GM23248 (cell line): ENCODE data around the gene TNS3. TPM values are rescaled to one million over a fixed set of nuclear protein-coding genes. Genes with fewer than 3 reads are reported as not detected.

Experiments
- DNase-seq: peaks from one replicate; pipeline ENCODE4 v3.0.0-alpha.2; 2015
- H2AFZ ChIP-seq: fragments of 200-600 bp; sonication (generic); 2 replicates; pipeline ENCODE4 v1.6.1; 2016; ENCODE audit warnings: antibody characterized with exemption
- H3F3A ChIP-seq: fragments of 200-600 bp; sonication (generic); 2 replicates; pipeline ENCODE4 v1.6.1; 2016; ENCODE audit warnings: mild to moderate bottlenecking, antibody characterized with exemption, mixed run types; ENCODE audit not compliant: insufficient read depth
- H3K27ac ChIP-seq: fragments of 200-600 bp; sonication (generic); 2 replicates; pipeline ENCODE4 v1.5.1; 2016; ENCODE audit warnings: mild to moderate bottlenecking
- H3K27me3 ChIP-seq: fragments of 200-600 bp; sonication (generic); replicated peaks from 2 replicates; pipeline ENCODE4 v1.6.1; 2016; ENCODE audit warnings: mild to moderate bottlenecking; ENCODE audit not compliant: insufficient read depth
- H3K36me3 ChIP-seq: fragments of 200-600 bp; sonication (generic); 2 replicates; pipeline ENCODE4 v1.6.1; 2016; ENCODE audit warnings: low read depth, mild to moderate bottlenecking
- H3K4me1 ChIP-seq: fragments of 200-600 bp; sonication (generic); 2 replicates; pipeline ENCODE4 v1.6.1; 2016; ENCODE audit warnings: mild to moderate bottlenecking; ENCODE audit not compliant: insufficient read depth
- H3K4me2 ChIP-seq: fragments of 200-600 bp; sonication (generic); one replicate; pipeline ENCODE4 v1.6.1; 2016; ENCODE audit warnings: mild to moderate bottlenecking; ENCODE audit not compliant: unreplicated experiment
- H3K4me3 ChIP-seq: fragments of 200-600 bp; sonication (generic); 2 replicates; pipeline ENCODE4 v1.5.1; 2016; ENCODE audit warnings: mild to moderate bottlenecking
- H3K79me2 ChIP-seq: fragments of 200-600 bp; sonication (generic); 2 replicates; pipeline ENCODE4 v1.6.1; 2016; ENCODE audit warnings: mild to moderate bottlenecking; ENCODE audit not compliant: insufficient read depth
- H3K9ac ChIP-seq: fragments of 200-600 bp; sonication (generic); 2 replicates; pipeline ENCODE4 v1.6.1; 2016; ENCODE audit warnings: mild to moderate bottlenecking
- H3K9me2 ChIP-seq: fragments of 200-600 bp; sonication (generic); 2 replicates; pipeline ENCODE4 v1.6.1; 2016; ENCODE audit warnings: mixed run types, mild to moderate bottlenecking, moderate library complexity; ENCODE audit not compliant: insufficient read depth
- H3K9me3 ChIP-seq: fragments of 200-600 bp; sonication (generic); one replicate; pipeline ENCODE4 v1.6.1; 2017; ENCODE audit warnings: low read depth
- H4K20me1 ChIP-seq: fragments of 200-600 bp; sonication (generic); 2 replicates; pipeline ENCODE4 v1.6.0; 2016; ENCODE audit not compliant: insufficient read depth
- EZH2 ChIP-seq: fragments of 200-600 bp; sonication (generic); IDR thresholded peaks from 2 replicates; pipeline ENCODE4 v1.6.1; 2018; ENCODE audit warnings: antibody characterized with exemption, mild to moderate bottlenecking; ENCODE audit not compliant: insufficient read depth, poor library complexity, severe bottlenecking
- EZH2phosphoT487 ChIP-seq: fragments of 200-600 bp; sonication (generic); IDR thresholded peaks from 2 replicates; pipeline ENCODE4 v1.6.1; 2018; ENCODE audit warnings: antibody characterized with exemption, moderate library complexity, mild to moderate bottlenecking, low read depth; ENCODE audit not compliant: insufficient read depth
- WGBS, 2 experiments: methylation state at CpG; one replicate each; pipeline ENCODE4 v1.1.6; 2015 to 2017; ENCODE audit warnings: low lambda C conversion rate in 2 of 2, low coverage in 1 of 2; ENCODE audit errors: missing lambda C conversion rate in 2 of 2; 5-methylcytosine and 5-hydroxymethylcytosine counted together
- in situ Hi-C: fragments of 300-500 bp; cut with MboI; formaldehyde crosslinking; loops from 2 replicates; pipeline ENCODE4 v1.15.0; 2020
- polyA plus RNA-seq: library from polyadenylated mRNA; unstranded; fragments of >200 nt; fragmentation: Nextera tagmentation; extraction: Ambion mirVana; gene quantifications from 2 replicates; pipeline ENCODE4 v1.2.1, GENCODE V29; 2016
- total RNA-seq: library from RNA; depleted of rRNA; stranded (reverse); fragments of >200 nt; shearing (Covaris generic); gene quantifications from 2 replicates; pipeline ENCODE4 v1.2.3, GENCODE V29; 2014

Gene TNS3
- total and polyA plus RNA-seq, 2 experiments from 2014 or later = 18.6 to 47.0 TPM

- DNase-seq = peak; percentile 21
- 71 to 72% methylated on average over 3 of the region's 3 CpGs for WGBS, 2 experiments
- Histone ChIP-seq H2AFZ (no peak overlapping the region), H3K9ac (no peak overlapping the region), H4K20me1 (no peaks in the 10 kb centered on the region), H3K4me3 (no peak overlapping the region), H3K79me2 (no peaks in the 10 kb centered on the region), H3K4me2 (no peak overlapping the region), H3K36me3 (no peaks in the 10 kb centered on the region), H3K9me2 (no peaks in the 10 kb centered on the region), H3K27ac (no peak overlapping the region), H3K4me1 (no peaks in the 10 kb centered on the region), H3K27me3 (no peaks in the 10 kb centered on the region), H3F3A (0 out of 2 replicates have a peak, but pooled peaks cover 5% of the 10 kb centered on the region), H3K9me3 (no peaks in the 10 kb centered on the region)
- TF ChIP-seq EZH2 (no peak), EZH2phosphoT487 (no peak)
- in situ Hi-C loops = loop anchor here (10.0 kb wide), 1 partner anchor 563 kb away; no protein-coding TSS in a partner anchor
Measured at GRCh38 chr7:47271749-47272148, 310.2 kb downstream of the TNS3 start.

- no peaks in the 10 kb centered on the region for H3K36me3 ChIP-seq
- no peak for TF ChIP-seq EZH2phosphoT487
- TF ChIP-seq EZH2 = no peak
- H3K9ac ChIP-seq = no peak overlapping the region
- H3K79me2 ChIP-seq = no peaks in the 10 kb centered on the region
- WGBS, 2 experiments = 85 to 88% methylated on average over 7 of the region's 7 CpGs
- H3K4me1 ChIP-seq = peaks cover 10% of the 10 kb centered on the region
- in situ Hi-C loops = no loop called here
- no peaks in the 10 kb centered on the region for H3K9me3 ChIP-seq
- no peak overlapping the region for H3K27ac ChIP-seq
- H3F3A ChIP-seq = 0 out of 2 replicates have a peak, but pooled peaks cover 9% of the 10 kb centered on the region
- H3K27me3 ChIP-seq = no peaks in the 10 kb centered on the region
- H3K9me2 ChIP-seq = no peaks in the 10 kb centered on the region
- no peak overlapping the region for H3K4me2 ChIP-seq
- H3K4me3 ChIP-seq = no peak overlapping the region
- DNase-seq = no peak
- no peaks in the 10 kb centered on the region for H4K20me1 ChIP-seq
- no peak overlapping the region for H2AFZ ChIP-seq
Measured at GRCh38 chr7:47268851-47269836, 312.8 kb downstream of the TNS3 start.

- 96 to 98% methylated on average over 7 of the region's 7 CpGs for WGBS, 2 experiments
Measured at GRCh38 chr7:47267346-47267745, 314.6 kb downstream of the TNS3 start.

GRCh38 chr7:47266799-47267198 is 315.1 kb downstream of the TNS3 start:
- H3K9me3 ChIP-seq = no peaks in the 10 kb centered on the region
- H3K9me2 ChIP-seq = no peaks in the 10 kb centered on the region
- no peak overlapping the region for H2AFZ ChIP-seq
- DNase-seq = peak; percentile 23
- no peak overlapping the region for H3K4me3 ChIP-seq
- in situ Hi-C loops = no loop called here
- H3K79me2 ChIP-seq = no peaks in the 10 kb centered on the region
- 0 out of 2 replicates have a peak, but pooled peaks cover 9% of the 10 kb centered on the region for H3F3A ChIP-seq
- H3K9ac ChIP-seq = no peak overlapping the region
- no peaks in the 10 kb centered on the region for H4K20me1 ChIP-seq
- H3K27me3 ChIP-seq = no peaks in the 10 kb centered on the region
- H3K4me1 ChIP-seq = peaks cover 10% of the 10 kb centered on the region
- WGBS, 2 experiments = 78 to 81% methylated on average over 6 of the region's 6 CpGs
- H3K4me2 ChIP-seq = no peak overlapping the region
- no peak overlapping the region for H3K27ac ChIP-seq
- no peak for TF ChIP-seq EZH2phosphoT487
- TF ChIP-seq EZH2 = no peak
- H3K36me3 ChIP-seq = no peaks in the 10 kb centered on the region

More at GRCh38 chr7:47267346-47267745, 314.6 kb downstream of the TNS3 start:
- Histone ChIP-seq H3K27me3 (no peaks in the 10 kb centered on the region), H3K9ac (no peak overlapping the region), H3K36me3 (no peaks in the 10 kb centered on the region), H3K4me1 (peaks cover 10% of the 10 kb centered on the region), H4K20me1 (no peaks in the 10 kb centered on the region), H3K79me2 (no peaks in the 10 kb centered on the region), H3K4me3 (no peak overlapping the region), H3K9me2 (no peaks in the 10 kb centered on the region), H2AFZ (no peak overlapping the region), H3K9me3 (no peaks in the 10 kb centered on the region), H3K4me2 (no peak overlapping the region), H3K27ac (no peak overlapping the region), H3F3A (0 out of 2 replicates have a peak, but pooled peaks cover 9% of the 10 kb centered on the region)
- in situ Hi-C loops = no loop called here
- no peak for DNase-seq
- no peak for TF ChIP-seq EZH2phosphoT487
- no peak for TF ChIP-seq EZH2
